Measurements from ENCODE around the gene UPK3A.
"Not testable (repeated sequence)": the region's sequence is repeated elsewhere in the genome, so short reads cannot be mapped to it uniquely, and the experiment has no call there.

UPK3A gene

DNA sequence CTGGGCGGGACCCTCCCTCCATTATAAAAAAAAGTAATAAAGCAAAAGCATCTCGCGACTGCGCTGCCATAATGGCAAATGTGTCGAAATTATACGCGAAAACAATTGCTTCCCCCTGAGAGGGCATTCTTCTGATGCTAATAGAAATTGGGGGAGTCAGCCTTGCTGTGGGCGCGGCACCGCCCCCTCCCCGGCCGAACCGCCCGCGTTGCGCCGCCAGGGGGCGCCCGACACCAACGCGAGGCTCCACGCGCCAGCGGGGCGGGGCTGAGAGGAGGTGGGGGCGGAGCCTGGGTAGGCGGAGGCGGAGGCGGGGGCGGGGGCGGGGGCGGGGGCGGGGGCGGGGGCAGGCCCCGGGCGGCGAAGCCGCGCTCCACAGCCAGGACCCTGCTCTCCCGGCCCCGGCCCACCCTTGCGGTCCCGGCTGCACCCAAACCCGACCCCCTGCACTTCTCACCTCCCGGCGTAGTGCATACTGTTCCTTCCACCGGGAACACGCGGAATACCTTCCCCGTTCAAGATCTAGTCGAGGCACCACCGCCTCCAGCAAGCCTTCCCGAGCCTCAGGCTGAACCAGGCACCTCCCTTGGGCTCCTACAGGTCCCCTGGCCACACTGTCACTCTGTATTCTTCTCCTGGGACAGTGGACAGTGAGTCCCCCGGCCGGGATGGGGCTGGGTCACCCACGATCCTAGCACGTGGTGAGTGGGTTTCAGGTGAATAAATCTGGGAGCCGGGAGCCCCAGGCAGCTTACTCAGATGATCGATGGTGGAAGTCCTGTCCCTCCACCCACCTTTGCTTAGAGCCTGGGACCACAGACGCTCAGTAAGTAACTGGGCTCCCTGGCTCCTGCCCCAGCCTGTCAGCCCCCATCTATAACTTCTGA, 15.5 kb upstream of the UPK3A start:
- no peaks in the 10 kb centered on the region for H3K36me3 ChIP-seq (ENCODE audit: control insufficient read depth, insufficient read depth, low read length)
- peak overlapping the region; percentile 44 for H3K4me3 ChIP-seq (ENCODE audit: insufficient read depth, low read depth, low read length)
- H3K27me3 ChIP-seq (ENCODE audit: control insufficient read depth, insufficient read depth, low read length, poor library complexity, severe bottlenecking): peaks cover 18% of the 10 kb centered on the region
- no peaks in the 10 kb centered on the region for H3K4me1 ChIP-seq (ENCODE audit: control insufficient read depth, insufficient read depth, low read length)
- 4% methylated on average over 60 of the region's 60 CpGs for WGBS, 2 experiments
- H3K9me3 ChIP-seq (ENCODE audit: control insufficient read depth, low read length): no peaks in the 10 kb centered on the region
- peak overlapping the region; percentile 86 for H3K27ac ChIP-seq (ENCODE audit: insufficient read depth, low read depth, low read length, poor library complexity, severe bottlenecking)

GRCh38 chr22:45270095-45271020, 14.4 kb upstream of the UPK3A start:
- no peak overlapping the region for H3K27ac ChIP-seq (ENCODE audit: insufficient read depth, low read depth, low read length, poor library complexity, severe bottlenecking)
- no peaks in the 10 kb centered on the region for H3K9me3 ChIP-seq (ENCODE audit: control insufficient read depth, low read length)
- 79 to 80% methylated on average over 16 of the region's 16 CpGs for WGBS, 2 experiments
- H3K4me1 ChIP-seq (ENCODE audit: control insufficient read depth, insufficient read depth, low read length): no peaks in the 10 kb centered on the region
- H3K4me3 ChIP-seq (ENCODE audit: insufficient read depth, low read depth, low read length): no peak overlapping the region
- H3K27me3 ChIP-seq (ENCODE audit: control insufficient read depth, insufficient read depth, low read length, poor library complexity, severe bottlenecking): peaks cover 18% of the 10 kb centered on the region
- H3K36me3 ChIP-seq (ENCODE audit: control insufficient read depth, insufficient read depth, low read length): no peaks in the 10 kb centered on the region

- Histone ChIP-seq H3K27me3 (ENCODE audit: control insufficient read depth, insufficient read depth, low read length, poor library complexity, severe bottlenecking) (peaks cover 18% of the 10 kb centered on the region), H3K9me3 (ENCODE audit: control insufficient read depth, low read length) (no peaks in the 10 kb centered on the region), H3K36me3 (ENCODE audit: control insufficient read depth, insufficient read depth, low read length) (no peaks in the 10 kb centered on the region), H3K4me1 (ENCODE audit: control insufficient read depth, insufficient read depth, low read length) (no peaks in the 10 kb centered on the region), H3K4me3 (ENCODE audit: insufficient read depth, low read depth, low read length) (no peak overlapping the region), H3K27ac (ENCODE audit: insufficient read depth, low read depth, low read length, poor library complexity, severe bottlenecking) (no peak overlapping the region)
- WGBS, 2 experiments: 89 to 90% methylated on average over 13 of the region's 13 CpGs
Measured at GRCh38 chr22:45271667-45272201, 13.0 kb upstream of the UPK3A start.

DNA sequence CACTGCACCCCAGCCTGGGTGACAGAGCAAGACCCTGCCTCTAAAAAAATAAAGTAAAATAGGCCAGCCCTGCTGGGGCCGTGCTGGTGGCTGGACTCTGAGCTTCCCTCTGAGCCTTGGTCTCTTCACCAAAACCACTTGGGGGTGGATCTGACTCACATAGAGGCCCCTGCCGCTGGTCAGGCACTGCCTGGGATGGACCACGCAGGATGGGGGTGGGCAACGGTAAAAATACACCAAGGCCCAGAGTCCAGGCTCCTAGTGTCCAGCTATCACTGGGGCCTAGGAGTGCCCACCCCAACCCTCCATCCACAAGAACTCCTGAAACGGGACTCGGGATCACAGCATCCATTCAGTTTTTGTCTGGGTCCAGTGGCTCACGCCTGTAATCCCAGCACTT, 12.3 kb upstream of the UPK3A start:
- Histone ChIP-seq H3K9me3 (ENCODE audit: control insufficient read depth, low read length) (no peaks in the 10 kb centered on the region), H3K36me3 (ENCODE audit: control insufficient read depth, insufficient read depth, low read length) (no peaks in the 10 kb centered on the region), H3K4me1 (ENCODE audit: control insufficient read depth, insufficient read depth, low read length) (no peaks in the 10 kb centered on the region), H3K27me3 (ENCODE audit: control insufficient read depth, insufficient read depth, low read length, poor library complexity, severe bottlenecking) (peaks cover 18% of the 10 kb centered on the region), H3K4me3 (ENCODE audit: insufficient read depth, low read depth, low read length) (no peak overlapping the region), H3K27ac (ENCODE audit: insufficient read depth, low read depth, low read length, poor library complexity, severe bottlenecking) (no peak overlapping the region)
- WGBS, 2 experiments: 91 to 93% methylated on average over 7 of the region's 7 CpGs

GRCh38 chr22:45273452-45274075, 11.2 kb upstream of the UPK3A start:
- H3K27me3 ChIP-seq (ENCODE audit: control insufficient read depth, insufficient read depth, low read length, poor library complexity, severe bottlenecking): peaks cover 18% of the 10 kb centered on the region

DNA sequence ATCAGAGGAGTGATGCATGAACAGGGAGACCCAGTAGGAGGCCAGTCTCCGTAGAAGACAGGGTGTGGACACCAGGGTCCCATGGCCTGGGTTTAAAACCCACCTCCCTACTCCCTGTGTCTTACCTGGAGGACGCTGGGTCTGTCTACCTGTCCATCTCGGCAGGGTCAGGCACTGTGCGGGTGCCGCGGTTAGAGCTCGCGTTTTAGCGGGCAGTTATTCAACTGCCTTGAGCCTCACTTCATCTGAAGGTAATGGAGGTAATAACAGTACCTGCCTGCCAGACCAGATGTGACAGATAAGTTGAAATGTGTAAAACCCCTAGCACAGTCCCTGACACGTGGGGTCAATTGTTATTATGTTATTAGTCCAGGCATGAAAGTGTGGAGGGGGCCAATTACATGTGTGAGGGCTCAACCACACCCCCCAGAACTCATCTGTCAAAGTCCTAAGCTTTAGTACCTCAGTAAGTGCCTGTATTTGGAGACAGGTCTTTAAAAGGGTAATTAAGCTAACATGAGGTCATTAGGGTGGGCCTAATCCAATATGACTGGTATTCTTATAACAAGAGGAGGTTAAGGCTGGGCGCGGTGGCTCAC, 8.1 kb upstream of the UPK3A start:
- Histone ChIP-seq H3K27me3 (ENCODE audit: control insufficient read depth, insufficient read depth, low read length, poor library complexity, severe bottlenecking) (peaks cover under 1% of the 10 kb centered on the region), H3K36me3 (ENCODE audit: control insufficient read depth, insufficient read depth, low read length) (no peaks in the 10 kb centered on the region), H3K27ac (ENCODE audit: insufficient read depth, low read depth, low read length, poor library complexity, severe bottlenecking) (no peak overlapping the region), H3K9me3 (ENCODE audit: control insufficient read depth, low read length) (no peaks in the 10 kb centered on the region), H3K4me1 (ENCODE audit: control insufficient read depth, insufficient read depth, low read length) (no peaks in the 10 kb centered on the region), H3K4me3 (ENCODE audit: insufficient read depth, low read depth, low read length) (no peak overlapping the region)
- WGBS, 2 experiments: 85% methylated on average over 12 of the region's 12 CpGs

More at GRCh38 chr22:45273452-45274075, 11.2 kb upstream of the UPK3A start:
- no peak overlapping the region for H3K27ac ChIP-seq (ENCODE audit: insufficient read depth, low read depth, low read length, poor library complexity, severe bottlenecking)
- no peaks in the 10 kb centered on the region for H3K36me3 ChIP-seq (ENCODE audit: control insufficient read depth, insufficient read depth, low read length)
- no peak overlapping the region for H3K4me3 ChIP-seq (ENCODE audit: insufficient read depth, low read depth, low read length)
- H3K9me3 ChIP-seq (ENCODE audit: control insufficient read depth, low read length): no peaks in the 10 kb centered on the region
- no peaks in the 10 kb centered on the region for H3K4me1 ChIP-seq (ENCODE audit: control insufficient read depth, insufficient read depth, low read length)
- 94% methylated on average over 15 of the region's 15 CpGs for WGBS, 2 experiments

DNA sequence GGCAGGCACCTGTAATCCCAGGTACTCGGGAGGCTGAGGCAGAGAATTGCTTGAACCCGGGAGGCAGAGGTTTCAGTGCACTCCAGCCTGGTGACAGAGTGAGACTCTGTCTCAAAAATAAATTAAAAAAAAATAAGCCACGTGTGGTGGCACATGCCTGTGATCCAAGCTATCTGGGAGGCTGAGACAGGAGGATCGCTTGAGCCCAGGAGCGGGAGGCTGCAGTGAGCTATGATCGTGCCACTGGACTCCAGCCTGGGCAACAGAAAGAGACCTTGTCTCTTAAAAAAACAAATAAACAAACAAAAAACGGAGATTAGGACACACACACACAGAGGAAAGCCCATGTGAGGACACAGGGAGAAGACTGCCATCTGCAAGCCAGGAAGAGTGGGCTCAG, 7.0 kb upstream of the UPK3A start:
- H3K27ac ChIP-seq (ENCODE audit: insufficient read depth, low read depth, low read length, poor library complexity, severe bottlenecking); H3K36me3 ChIP-seq (ENCODE audit: control insufficient read depth, insufficient read depth, low read length); H3K9me3 ChIP-seq (ENCODE audit: control insufficient read depth, low read length); H3K4me1 ChIP-seq (ENCODE audit: control insufficient read depth, insufficient read depth, low read length); H3K4me3 ChIP-seq (ENCODE audit: insufficient read depth, low read depth, low read length): not testable (repeated sequence)
- 88 to 91% methylated on average over 7 of the region's 7 CpGs for WGBS, 2 experiments
- peaks cover 12% of the 10 kb centered on the region for H3K27me3 ChIP-seq (ENCODE audit: control insufficient read depth, insufficient read depth, low read length, poor library complexity, severe bottlenecking)

DNA sequence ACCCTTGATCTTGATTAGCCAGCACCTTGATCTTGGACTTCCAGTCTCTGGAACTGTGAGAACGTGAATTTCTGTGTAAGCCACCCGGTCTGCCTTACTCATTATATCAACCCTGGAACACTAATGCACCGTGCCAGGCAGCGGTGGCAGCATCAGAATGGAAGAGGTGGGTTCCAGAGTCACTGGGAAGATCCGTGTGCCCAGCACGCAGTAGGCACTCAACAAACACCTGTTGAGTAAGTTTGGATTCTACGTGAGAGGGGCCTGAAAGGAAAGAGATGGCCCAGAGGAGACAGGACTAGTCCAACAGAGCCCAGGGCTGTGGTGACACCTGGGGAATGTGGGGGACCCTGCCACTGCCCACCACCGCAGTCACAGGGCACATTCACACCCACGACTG, 6.6 kb upstream of the UPK3A start:
- H3K27ac ChIP-seq (ENCODE audit: insufficient read depth, low read depth, low read length, poor library complexity, severe bottlenecking): no peak overlapping the region
- no peak overlapping the region for H3K4me3 ChIP-seq (ENCODE audit: insufficient read depth, low read depth, low read length)
- H3K9me3 ChIP-seq (ENCODE audit: control insufficient read depth, low read length): no peaks in the 10 kb centered on the region
- H3K4me1 ChIP-seq (ENCODE audit: control insufficient read depth, insufficient read depth, low read length): no peaks in the 10 kb centered on the region
- WGBS, 2 experiments: 92 to 95% methylated on average over 9 of the region's 9 CpGs
- peaks cover 16% of the 10 kb centered on the region for H3K27me3 ChIP-seq (ENCODE audit: control insufficient read depth, insufficient read depth, low read length, poor library complexity, severe bottlenecking)
- H3K36me3 ChIP-seq (ENCODE audit: control insufficient read depth, insufficient read depth, low read length): no peaks in the 10 kb centered on the region

GRCh38 chr22:45280587-45280980, 4.2 kb upstream of the UPK3A start:
- no peaks in the 10 kb centered on the region for H3K36me3 ChIP-seq (ENCODE audit: control insufficient read depth, insufficient read depth, low read length)
- H3K4me3 ChIP-seq (ENCODE audit: insufficient read depth, low read depth, low read length): no peak overlapping the region
- WGBS, 2 experiments: 94 to 95% methylated on average over 3 of the region's 3 CpGs
- peaks cover 41% of the 10 kb centered on the region for H3K27me3 ChIP-seq (ENCODE audit: control insufficient read depth, insufficient read depth, low read length, poor library complexity, severe bottlenecking)
- H3K4me1 ChIP-seq (ENCODE audit: control insufficient read depth, insufficient read depth, low read length): peaks cover 8% of the 10 kb centered on the region
- no peak overlapping the region for H3K27ac ChIP-seq (ENCODE audit: insufficient read depth, low read depth, low read length, poor library complexity, severe bottlenecking)
- H3K9me3 ChIP-seq (ENCODE audit: control insufficient read depth, low read length): no peaks in the 10 kb centered on the region
